DND-41 (cell line): ENCODE measurements around the gene CACNA1H.

ENCODE experiments used
- ATAC-seq: fragments of 200-7000 bp; cut with Tn5 transposase; 3 replicates; pipeline ENCODE4 v1.9.1; 2021; ENCODE audit warnings: low read depth; ENCODE audit not compliant: insufficient read depth
- DNase-seq: peaks from one replicate; pipeline ENCODE4 v3.0.0-alpha.2; 2020
- H2AFZ ChIP-seq: 2 replicates; pipeline ENCODE4 v1.6.0; 2012; ENCODE audit warnings: low read depth, low read length
- H3K27ac ChIP-seq: 2 replicates; pipeline ENCODE4 v1.5.1; 2012; ENCODE audit warnings: low read length, inconsistent platforms
- H3K27me3 ChIP-seq: fragments of 200-600 bp; sonication (generic); 2 replicates; pipeline ENCODE4 v1.6.0; 2012; ENCODE audit warnings: low read length, mild to moderate bottlenecking, inconsistent platforms; ENCODE audit not compliant: insufficient read depth, poor library complexity
- H3K36me3 ChIP-seq: 2 replicates; pipeline ENCODE4 v1.5.1; 2012; ENCODE audit warnings: low read length, inconsistent platforms; ENCODE audit not compliant: insufficient read depth
- H3K4me1 ChIP-seq: 2 replicates; pipeline ENCODE4 v1.5.1; 2012; ENCODE audit warnings: mild to moderate bottlenecking, low read length; ENCODE audit not compliant: insufficient read depth
- H3K4me2 ChIP-seq: 2 replicates; pipeline ENCODE4 v1.6.0; 2012; ENCODE audit warnings: mild to moderate bottlenecking, moderate library complexity, low read length, inconsistent platforms; ENCODE audit not compliant: insufficient read depth
- H3K4me3 ChIP-seq, 2 experiments: fragments of 200-600 bp in 1 of 2; shearing (Covaris generic) in 1 of 2; 2 replicates each; pipeline ENCODE4 v1.5.1; 2012 to 2016; ENCODE audit warnings: inconsistent platforms in 2 of 2, low read length in 2 of 2, mild to moderate bottlenecking in 2 of 2, low read depth in 1 of 2, moderate library complexity in 1 of 2
- H3K79me2 ChIP-seq: 2 replicates; pipeline ENCODE4 v1.6.0; 2012; ENCODE audit warnings: low read length, inconsistent platforms; ENCODE audit not compliant: insufficient read depth
- H3K9ac ChIP-seq: 2 replicates; pipeline ENCODE4 v1.6.0; 2012; ENCODE audit warnings: low read depth, mild to moderate bottlenecking, inconsistent platforms, low read length, moderate library complexity
- H3K9me3 ChIP-seq: 2 replicates; pipeline ENCODE4 v1.5.1; 2012; ENCODE audit warnings: low read length, moderate library complexity, mild to moderate bottlenecking, inconsistent platforms; ENCODE audit not compliant: insufficient read depth, severe bottlenecking
- H4K20me1 ChIP-seq: 2 replicates; pipeline ENCODE4 v1.6.0; 2012; ENCODE audit warnings: low read length; ENCODE audit not compliant: insufficient read depth
- CTCF ChIP-seq: IDR thresholded peaks from 2 replicates; pipeline ENCODE4 v1.5.1; 2012; ENCODE audit warnings: borderline replicate concordance, low read length, moderate library complexity, mild to moderate bottlenecking; ENCODE audit not compliant: poor library complexity, severe bottlenecking; ENCODE audit errors: extremely low read depth
- EZH2 ChIP-seq: IDR thresholded peaks from 3 replicates; pipeline ENCODE4 v1.6.1; 2012; ENCODE audit warnings: borderline replicate concordance, low read depth, mild to moderate bottlenecking, moderate library complexity, low read length, inconsistent platforms; ENCODE audit not compliant: severe bottlenecking

CACNA1H gene

DNA sequence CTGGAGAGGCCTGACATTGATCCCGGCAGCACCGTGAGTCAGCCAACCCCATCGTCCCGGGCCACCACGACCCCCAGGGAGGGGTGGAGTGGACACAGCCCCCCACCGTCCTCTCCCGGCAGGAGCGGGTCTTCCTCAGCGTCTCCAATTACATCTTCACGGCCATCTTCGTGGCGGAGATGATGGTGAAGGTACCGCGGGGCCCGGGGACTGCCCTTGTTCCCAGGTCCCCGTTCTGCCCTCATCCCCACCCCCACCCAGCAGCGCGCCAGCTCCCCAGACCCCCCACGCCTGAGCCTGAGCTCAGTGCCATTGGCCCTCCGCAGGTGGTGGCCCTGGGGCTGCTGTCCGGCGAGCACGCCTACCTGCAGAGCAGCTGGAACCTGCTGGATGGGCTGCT, 57.6 kb downstream of the CACNA1H start:
- Histone ChIP-seq H4K20me1 (no peaks in the 10 kb centered on the region; the same call in 1 of the 2 replicates), H3K4me3 (no peak overlapping the region), H3K9ac (no peak overlapping the region), H3K79me2 (no peaks in the 10 kb centered on the region), H2AFZ (no peak overlapping the region), H3K27ac (no peak overlapping the region), H3K27me3 (no peaks in the 10 kb centered on the region), H3K4me1 (no peaks in the 10 kb centered on the region), H3K4me2 (no peak overlapping the region), H3K36me3 (no peaks in the 10 kb centered on the region), H3K9me3 (no peaks in the 10 kb centered on the region)
- DNase-seq (no peak), ATAC-seq (no peak)
- no peak for TF ChIP-seq EZH2
- TF ChIP-seq CTCF: no peak

DNA sequence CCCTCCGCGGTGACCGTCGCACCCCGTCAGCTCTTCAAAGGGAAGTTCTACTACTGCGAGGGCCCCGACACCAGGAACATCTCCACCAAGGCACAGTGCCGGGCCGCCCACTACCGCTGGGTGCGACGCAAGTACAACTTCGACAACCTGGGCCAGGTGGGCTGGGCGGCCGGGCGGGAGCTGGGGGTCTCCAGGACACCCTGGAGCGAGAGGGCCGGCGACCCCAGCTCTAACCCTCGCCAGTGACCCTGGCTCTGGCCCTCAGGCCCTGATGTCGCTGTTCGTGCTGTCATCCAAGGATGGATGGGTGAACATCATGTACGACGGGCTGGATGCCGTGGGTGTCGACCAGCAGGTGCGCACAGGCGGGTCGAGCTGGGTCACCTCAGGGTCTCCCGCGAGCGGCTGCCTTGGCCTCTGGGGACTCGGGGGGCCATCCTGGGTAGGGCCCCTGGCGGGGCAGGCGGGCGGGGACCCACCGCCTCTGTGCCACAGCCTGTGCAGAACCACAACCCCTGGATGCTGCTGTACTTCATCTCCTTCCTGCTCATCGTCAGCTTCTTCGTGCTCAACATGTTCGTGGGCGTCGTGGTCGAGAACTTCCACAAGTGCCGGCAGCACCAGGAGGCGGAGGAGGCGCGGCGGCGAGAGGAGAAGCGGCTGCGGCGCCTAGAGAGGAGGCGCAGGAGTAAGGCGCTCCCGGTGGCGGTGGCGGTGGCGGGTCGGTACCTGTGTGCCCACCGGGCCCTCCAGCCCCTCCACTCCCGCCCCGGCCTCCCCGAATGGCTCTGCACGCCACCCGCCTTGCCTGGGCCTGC, 58.8 kb downstream of the CACNA1H start:
- Histone ChIP-seq H3K9ac (no peak overlapping the region), H3K27me3 (no peaks in the 10 kb centered on the region), H3K4me1 (no peaks in the 10 kb centered on the region), H3K4me2 (no peak overlapping the region), H3K36me3 (no peaks in the 10 kb centered on the region), H4K20me1 (no peaks in the 10 kb centered on the region; the same call in 1 of the 2 replicates), H3K27ac (no peak overlapping the region), H3K79me2 (no peaks in the 10 kb centered on the region), H3K9me3 (no peaks in the 10 kb centered on the region), H3K4me3 (no peak overlapping the region), H2AFZ (no peak overlapping the region)
- ATAC-seq (no peak), DNase-seq (no peak)
- TF ChIP-seq CTCF (no peak), EZH2 (no peak)

GRCh38 chr16:1212616-1213194, 59.8 kb downstream of the CACNA1H start:
- Histone ChIP-seq H3K4me1 (no peaks in the 10 kb centered on the region), H3K79me2 (no peaks in the 10 kb centered on the region), H2AFZ (no peak overlapping the region), H3K4me3 (no peak overlapping the region), H3K27ac (no peak overlapping the region), H4K20me1 (no peaks in the 10 kb centered on the region; the same call in 1 of the 2 replicates), H3K9ac (no peak overlapping the region), H3K4me2 (no peak overlapping the region), H3K27me3 (no peaks in the 10 kb centered on the region), H3K9me3 (no peaks in the 10 kb centered on the region), H3K36me3 (no peaks in the 10 kb centered on the region)
- ATAC-seq (no peak), DNase-seq (no peak)
- TF ChIP-seq EZH2: no peak
- no peak for TF ChIP-seq CTCF
